Mesothelial cell of epicardium (in vitro differentiated cells): Measurements from ENCODE around the gene TCIRG1. TPM values are rescaled to one million over a fixed set of nuclear protein-coding genes. Genes with fewer than 3 reads are reported as not detected.

Experiments
- DNase-seq, 2 experiments: peaks; one replicate each; pipeline ENCODE4 v3.0.0; 2021; ENCODE audit warnings: low spot score in 2 of 2; ENCODE audit not compliant: unreplicated experiment in 2 of 2
- H3K27ac Mint-ChIP-seq: 2 replicates; pipeline ENCODE4 v1.8.0; 2021; ENCODE audit warnings: mixed read lengths
- H3K27me3 Mint-ChIP-seq: 2 replicates; pipeline ENCODE4 v1.8.0; 2021; ENCODE audit warnings: low read depth, mixed read lengths
- H3K36me3 Mint-ChIP-seq: 2 replicates; pipeline ENCODE4 v1.8.0; 2021; ENCODE audit warnings: mixed read lengths
- H3K4me1 Mint-ChIP-seq: 2 replicates; pipeline ENCODE4 v1.8.0; 2021; ENCODE audit warnings: mixed read lengths
- H3K4me3 Mint-ChIP-seq: 2 replicates; pipeline ENCODE4 v1.8.0; 2021; ENCODE audit warnings: mild to moderate bottlenecking, moderate library complexity, mixed read lengths
- H3K9me3 Mint-ChIP-seq: 2 replicates; pipeline ENCODE4 v1.8.0; 2021; ENCODE audit warnings: mixed read lengths
- total RNA-seq: library from RNA; stranded (reverse); gene quantifications from 3 replicates; pipeline ENCODE4 v1.2.1, GENCODE V29; 2021
- TF ChIP-seq, protein P1 (sequence below): fragments of 200-600 bp; sonication (generic); IDR thresholded peaks from one replicate; pipeline ENCODE4 v1.5.0; 2021; ENCODE audit warnings: antibody characterized with exemption; ENCODE audit not compliant: unreplicated experiment

TCIRG1 gene
- total RNA-seq, 1 donor from 2014 or later, result 60.0 TPM

- no peak overlapping the region for H3K27ac Mint-ChIP-seq
- H3K27me3 Mint-ChIP-seq, result no peaks in the 10 kb centered on the region
- peaks cover 18% of the 10 kb centered on the region for H3K9me3 Mint-ChIP-seq
- no peak for DNase-seq
- H3K4me3 Mint-ChIP-seq, result no peak overlapping the region
- peaks cover 23% of the 10 kb centered on the region for H3K36me3 Mint-ChIP-seq
- peaks cover 18% of the 10 kb centered on the region for H3K4me1 Mint-ChIP-seq
- TF ChIP-seq, protein P1, sequence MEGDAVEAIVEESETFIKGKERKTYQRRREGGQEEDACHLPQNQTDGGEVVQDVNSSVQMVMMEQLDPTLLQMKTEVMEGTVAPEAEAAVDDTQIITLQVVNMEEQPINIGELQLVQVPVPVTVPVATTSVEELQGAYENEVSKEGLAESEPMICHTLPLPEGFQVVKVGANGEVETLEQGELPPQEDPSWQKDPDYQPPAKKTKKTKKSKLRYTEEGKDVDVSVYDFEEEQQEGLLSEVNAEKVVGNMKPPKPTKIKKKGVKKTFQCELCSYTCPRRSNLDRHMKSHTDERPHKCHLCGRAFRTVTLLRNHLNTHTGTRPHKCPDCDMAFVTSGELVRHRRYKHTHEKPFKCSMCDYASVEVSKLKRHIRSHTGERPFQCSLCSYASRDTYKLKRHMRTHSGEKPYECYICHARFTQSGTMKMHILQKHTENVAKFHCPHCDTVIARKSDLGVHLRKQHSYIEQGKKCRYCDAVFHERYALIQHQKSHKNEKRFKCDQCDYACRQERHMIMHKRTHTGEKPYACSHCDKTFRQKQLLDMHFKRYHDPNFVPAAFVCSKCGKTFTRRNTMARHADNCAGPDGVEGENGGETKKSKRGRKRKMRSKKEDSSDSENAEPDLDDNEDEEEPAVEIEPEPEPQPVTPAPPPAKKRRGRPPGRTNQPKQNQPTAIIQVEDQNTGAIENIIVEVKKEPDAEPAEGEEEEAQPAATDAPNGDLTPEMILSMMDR, result no peak
Measured at GRCh38 chr11:68021167-68021787, 17.5 kb upstream of the TCIRG1 start.

GRCh38 chr11:68022531-68022930 is 16.3 kb upstream of the TCIRG1 start:
- H3K27ac Mint-ChIP-seq, result no peak overlapping the region
- DNase-seq, result no peak
- H3K9me3 Mint-ChIP-seq, result peaks cover 18% of the 10 kb centered on the region
- H3K36me3 Mint-ChIP-seq, result peaks cover 25% of the 10 kb centered on the region
- H3K27me3 Mint-ChIP-seq, result no peaks in the 10 kb centered on the region
- H3K4me3 Mint-ChIP-seq, result no peak overlapping the region
- TF ChIP-seq, protein P1, result no peak
- peaks cover 13% of the 10 kb centered on the region for H3K4me1 Mint-ChIP-seq

DNA sequence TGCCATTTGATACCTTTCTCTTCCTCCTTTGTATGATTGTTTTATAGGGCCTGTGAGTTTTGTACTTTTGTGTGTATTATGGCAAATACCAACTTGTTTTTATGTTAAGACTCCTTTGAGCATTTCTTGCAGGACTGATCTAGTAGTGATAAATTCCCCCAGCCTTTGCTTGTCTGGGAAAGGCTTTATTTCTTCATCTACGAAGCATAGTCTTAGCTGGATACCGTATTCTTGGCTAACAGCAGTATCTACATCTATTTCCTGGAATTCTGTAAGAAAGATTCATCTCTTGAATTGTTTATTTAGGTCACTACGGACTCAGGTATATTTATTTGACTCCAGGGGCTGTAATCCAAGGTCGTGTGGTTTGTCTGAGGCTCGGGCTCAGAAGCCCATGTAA is 14.3 kb upstream of the TCIRG1 start:
- peaks cover 18% of the 10 kb centered on the region for H3K9me3 Mint-ChIP-seq
- no peak overlapping the region for H3K4me3 Mint-ChIP-seq
- no peaks in the 10 kb centered on the region for H3K27me3 Mint-ChIP-seq
- TF ChIP-seq, protein P1, result no peak
- H3K27ac Mint-ChIP-seq, result no peak overlapping the region
- peaks cover 20% of the 10 kb centered on the region for H3K4me1 Mint-ChIP-seq
- peaks cover 25% of the 10 kb centered on the region for H3K36me3 Mint-ChIP-seq
- DNase-seq, result no peak

DNA sequence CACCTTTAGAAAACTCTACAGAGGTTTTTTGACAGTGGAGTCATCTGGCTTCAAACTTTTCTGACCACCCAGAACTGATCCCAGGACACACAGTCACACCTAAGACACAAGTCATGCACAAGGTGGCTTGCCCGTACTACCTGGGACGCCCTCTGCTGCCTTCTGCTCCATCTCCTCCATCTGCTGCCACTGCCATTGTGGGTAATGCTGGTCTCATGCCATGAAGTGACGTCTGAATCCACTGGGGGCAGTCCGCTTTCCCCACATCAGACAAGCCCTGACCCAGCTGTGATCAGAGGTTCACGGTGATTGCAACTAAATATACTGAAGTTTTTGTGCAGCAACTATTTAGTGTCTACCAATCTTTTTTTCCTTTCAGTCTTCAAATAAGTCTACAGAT is 13.8 kb upstream of the TCIRG1 start:
- H3K27ac Mint-ChIP-seq, result no peak overlapping the region
- no peak overlapping the region for H3K4me3 Mint-ChIP-seq
- TF ChIP-seq, protein P1, result no peak
- peaks cover 25% of the 10 kb centered on the region for H3K36me3 Mint-ChIP-seq
- H3K4me1 Mint-ChIP-seq, result peaks cover 24% of the 10 kb centered on the region
- peaks cover 18% of the 10 kb centered on the region for H3K9me3 Mint-ChIP-seq
- no peaks in the 10 kb centered on the region for H3K27me3 Mint-ChIP-seq
- no peak for DNase-seq

GRCh38 chr11:68026391-68027105 is 12.3 kb upstream of the TCIRG1 start:
- Mint-ChIP-seq H3K36me3 (peaks cover 25% of the 10 kb centered on the region), H3K4me1 (peaks cover 23% of the 10 kb centered on the region), H3K4me3 (no peak overlapping the region), H3K27me3 (no peaks in the 10 kb centered on the region), H3K9me3 (peaks cover 18% of the 10 kb centered on the region), H3K27ac (no peak overlapping the region)
- TF ChIP-seq, protein P1, result no peak
- no peak for DNase-seq
